HG03095 (cell line): Measurements from ENCODE around the gene ABCA10.

ENCODE experiments used
- ATAC-seq: cut with Tn5 transposase; IDR thresholded peaks from one replicate; pipeline ENCODE4 v1.9.1; 2021; ENCODE audit warnings: moderate library complexity; ENCODE audit not compliant: unreplicated experiment

Gene ABCA10

DNA sequence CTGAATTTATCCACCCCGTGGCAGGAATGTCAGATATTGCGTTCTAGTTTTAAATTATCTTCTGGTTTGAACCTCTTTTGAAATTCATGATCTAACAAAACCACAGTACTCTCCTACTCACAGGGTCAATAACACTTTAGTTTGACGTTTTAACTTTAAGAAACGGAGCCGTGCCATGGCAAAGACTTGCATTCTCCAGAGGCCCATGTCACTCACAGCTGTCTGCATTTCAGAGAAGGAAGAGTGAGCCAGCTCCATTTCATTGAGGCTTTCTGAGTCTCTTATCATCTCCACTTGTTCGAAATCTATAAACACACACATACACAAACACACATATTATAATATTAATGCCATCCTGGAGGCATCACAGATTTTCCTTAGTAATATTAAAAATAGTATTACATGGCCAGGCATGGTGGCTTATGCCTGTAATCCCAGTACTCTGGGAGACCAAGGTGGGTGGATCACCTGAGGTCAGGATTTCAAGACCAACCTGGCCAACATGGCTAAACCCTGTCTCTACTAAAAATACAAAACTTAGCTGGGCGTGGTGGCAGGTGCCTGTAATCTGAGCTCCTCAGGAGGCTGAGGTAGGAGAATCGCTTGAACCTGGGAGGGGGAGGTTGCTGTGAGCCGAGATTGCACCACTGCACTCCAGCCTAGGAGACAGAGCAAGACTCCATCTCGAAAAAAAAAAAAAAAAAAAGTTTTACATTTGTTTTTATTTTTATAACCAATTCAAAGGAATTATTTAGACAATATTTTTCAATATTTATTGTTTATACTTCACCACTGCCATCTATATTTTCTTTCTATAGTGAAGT lies 122.5 kb downstream of the ABCA10 start:
- no peak for ATAC-seq

DNA sequence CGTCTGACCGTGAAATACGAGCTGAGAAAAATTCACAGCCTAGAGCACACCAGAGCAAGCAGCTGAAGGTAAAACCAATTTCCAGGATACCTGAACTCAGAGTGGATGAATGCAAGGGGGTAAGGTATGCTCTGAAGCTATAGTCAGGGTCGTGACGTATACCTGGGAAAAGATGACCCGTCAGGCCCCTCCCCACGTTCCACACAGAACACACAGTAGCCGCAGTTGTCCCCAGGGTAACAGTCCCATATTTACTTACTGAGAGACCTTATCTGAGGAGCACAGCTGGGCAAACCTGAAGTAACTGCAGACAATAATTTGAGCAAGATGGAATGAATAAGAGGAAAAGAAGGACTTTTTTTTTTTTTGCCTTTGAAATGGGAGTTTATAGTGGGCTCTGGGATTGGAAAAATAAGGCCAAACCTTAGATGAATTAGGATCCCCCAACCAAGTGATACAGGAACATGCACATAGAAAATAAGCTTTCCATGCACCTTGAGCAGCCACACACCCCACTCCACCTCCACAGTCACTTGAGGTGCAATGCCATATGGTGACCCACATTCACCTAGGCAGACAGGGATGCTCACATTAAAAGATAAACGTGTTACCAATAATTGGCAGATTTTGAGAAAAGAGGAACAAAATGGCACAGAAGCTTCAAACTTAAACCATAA lies 124.9 kb downstream of the ABCA10 start:
- no peak for ATAC-seq

DNA sequence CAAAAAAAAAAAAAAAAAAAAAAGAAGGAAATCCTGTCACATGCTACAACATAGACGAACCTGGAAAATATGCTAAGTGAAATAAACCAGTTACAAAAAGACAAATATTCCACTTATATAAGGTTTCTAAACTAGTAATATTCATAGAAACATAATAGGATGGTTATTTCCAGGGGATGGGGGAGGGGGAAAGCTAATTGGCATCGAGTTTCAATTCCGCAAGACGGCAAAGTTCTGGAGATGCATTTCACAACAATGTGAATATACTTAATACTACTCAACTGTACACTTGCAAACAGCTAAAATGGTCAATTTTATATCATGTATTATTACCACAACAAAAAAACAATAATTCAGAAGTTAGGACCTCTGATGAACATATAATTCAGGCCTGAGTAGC lies 130.0 kb downstream of the ABCA10 start:
- ATAC-seq, result no peak
